Activated CD8-positive, alpha-beta T cell treated with anti-CD3 and anti-CD28 coated beads for 36 hours (primary cell): ENCODE data around the gene RRP36. TPM values are rescaled to one million over a fixed set of nuclear protein-coding genes. Genes with fewer than 3 reads are reported as not detected.
"Not testable (repeated sequence)": the region's sequence is repeated elsewhere in the genome, so short reads cannot be mapped to it uniquely, and the experiment has no call there.

Source experiments
- ATAC-seq: fragments of 200-7000 bp; cut with Tn5 transposase; one replicate; pipeline ENCODE4 v1.10.0; 2021; ENCODE audit warnings: mild to moderate bottlenecking, moderate library complexity
- CTCF ChIA-PET: fragments of 350-600 bp; sonication (Branson Sonifier 250); formaldehyde crosslinking; loops from one replicate; lab custom pipeline; 2021; ENCODE audit warnings: antibody characterized with exemption; lab: Charles Lee
- POLR2A ChIA-PET: fragments of 350-600 bp; sonication (Branson Sonifier 250); formaldehyde crosslinking; loops from one replicate; lab custom pipeline; 2021; ENCODE audit warnings: antibody characterized with exemption; lab: Charles Lee
- DNase-seq: peaks from one replicate; pipeline ENCODE4 v3.0.0-alpha.2; 2020
- H3K27ac Mint-ChIP-seq: one replicate; pipeline ENCODE4 v1.8.0; 2021; ENCODE audit warnings: mild to moderate bottlenecking, mixed read lengths
- H3K27me3 Mint-ChIP-seq: one replicate; pipeline ENCODE4 v1.8.0; 2021; ENCODE audit warnings: mixed read lengths
- H3K36me3 Mint-ChIP-seq: one replicate; pipeline ENCODE4 v1.8.0; 2021; ENCODE audit warnings: low read depth, mixed read lengths
- H3K4me1 Mint-ChIP-seq: one replicate; pipeline ENCODE4 v1.8.0; 2021; ENCODE audit warnings: low read depth, mixed read lengths
- H3K4me3 Mint-ChIP-seq: one replicate; pipeline ENCODE4 v1.8.0; 2021; ENCODE audit warnings: mild to moderate bottlenecking, moderate library complexity, mixed read lengths
- H3K9me3 Mint-ChIP-seq: one replicate; pipeline ENCODE4 v1.8.0; 2021; ENCODE audit warnings: mixed read lengths
- CTCF ChIP-seq: fragments of 200-600 bp; IDR thresholded peaks from one replicate; pipeline ENCODE4 v1.8.0; 2022; ENCODE audit warnings: antibody characterized with exemption, mild to moderate bottlenecking
- intact Hi-C: fragments of 100-400 bp; cut with micrococcal nuclease; formaldehyde crosslinking; loops from one replicate; pipeline ENCODE4 v1.10.0; 2022
- total RNA-seq, 2 experiments: library from RNA; stranded (reverse); gene quantifications; one replicate each; pipeline ENCODE4 v1.2.3, GENCODE V29; 2021

The RRP36 gene
- total RNA-seq, 2 experiments from 2014 or later = 47.9 to 48.0 TPM

GRCh38 chr6:43036712-43037111 lies 15.3 kb downstream of the RRP36 start:
- TF ChIP-seq CTCF = no peak
- H3K27ac Mint-ChIP-seq = no peak overlapping the region

GRCh38 chr6:43037197-43037596 lies 15.8 kb downstream of the RRP36 start:
- H3K27ac Mint-ChIP-seq = no peak overlapping the region
- ATAC-seq = no peak
- ChIA-PET POLR2A (no interaction called here), CTCF (no interaction called here)
- intact Hi-C loops = no loop called here
- no peak for DNase-seq
- peaks cover 22% of the 10 kb centered on the region for H3K36me3 Mint-ChIP-seq
- no peak overlapping the region for H3K4me3 Mint-ChIP-seq
- H3K4me1 Mint-ChIP-seq = peaks cover 4% of the 10 kb centered on the region
- TF ChIP-seq CTCF = no peak
- H3K27me3 Mint-ChIP-seq = no peaks in the 10 kb centered on the region
- no peaks in the 10 kb centered on the region for H3K9me3 Mint-ChIP-seq

More at GRCh38 chr6:43036712-43037111, 15.3 kb downstream of the RRP36 start:
- H3K4me1 Mint-ChIP-seq = peaks cover 4% of the 10 kb centered on the region
- DNase-seq (no peak), ATAC-seq (no peak)
- H3K9me3 Mint-ChIP-seq = no peaks in the 10 kb centered on the region
- ChIA-PET CTCF (interaction anchor here (1.0 kb wide), 1 partner anchor 107 kb away, joined by 4 read pairs; no protein-coding TSS in a partner anchor), POLR2A (no interaction called here)
- intact Hi-C loops = no loop called here
- peaks cover 24% of the 10 kb centered on the region for H3K36me3 Mint-ChIP-seq
- H3K27me3 Mint-ChIP-seq = no peaks in the 10 kb centered on the region
- no peak overlapping the region for H3K4me3 Mint-ChIP-seq

- Mint-ChIP-seq H3K4me3 (no peak overlapping the region), H3K9me3 (no peaks in the 10 kb centered on the region), H3K27me3 (no peaks in the 10 kb centered on the region), H3K36me3 (peaks cover 22% of the 10 kb centered on the region), H3K27ac (no peak overlapping the region), H3K4me1 (peaks cover 4% of the 10 kb centered on the region)
- CTCF ChIA-PET = no interaction called here
- no peak for TF ChIP-seq CTCF
- POLR2A ChIA-PET = interaction anchor here (0.6 kb wide), 1 partner anchor 776 kb away, joined by 3 read pairs; no protein-coding TSS in a partner anchor
- intact Hi-C loops = no loop called here
- no peak for DNase-seq
- ATAC-seq = no peak
Observed at GRCh38 chr6:43037706-43038105, 16.3 kb downstream of the RRP36 start.

- H3K36me3 Mint-ChIP-seq = peaks cover 19% of the 10 kb centered on the region
- H3K27me3 Mint-ChIP-seq = no peaks in the 10 kb centered on the region
- TF ChIP-seq CTCF = no peak
- DNase-seq (no peak), ATAC-seq (no peak)
- intact Hi-C loops = no loop called here
- ChIA-PET POLR2A (interaction anchor here (0.9 to 1.1 kb wide), 2 partner anchors 59 to 73 kb away, joined by 3 read pairs; no protein-coding TSS in a partner anchor), CTCF (interaction anchor here (1.1 to 1.6 kb wide), 2 partner anchors 9 to 105 kb away, joined by 3 to 6 read pairs; no protein-coding TSS in a partner anchor)
- H3K27ac Mint-ChIP-seq = no peak overlapping the region
- no peak overlapping the region for H3K4me3 Mint-ChIP-seq
- H3K9me3 Mint-ChIP-seq = no peaks in the 10 kb centered on the region
- no peaks in the 10 kb centered on the region for H3K4me1 Mint-ChIP-seq
Observed at GRCh38 chr6:43038727-43039126, 17.3 kb downstream of the RRP36 start.

GRCh38 chr6:43040542-43041257 lies 19.3 kb downstream of the RRP36 start:
- DNase-seq = no peak
- no peak for ATAC-seq
- ChIA-PET POLR2A (interaction anchor here (0.6 to 1.5 kb wide), 2 partner anchors 14 to 37 kb away, joined by 3 to 6 read pairs; partner anchors contain the start of gene CUL7), CTCF (interaction anchor here (1.6 kb wide), 1 partner anchor 103 kb away, joined by 6 read pairs; no protein-coding TSS in a partner anchor)
- no peak overlapping the region for H3K4me3 Mint-ChIP-seq
- H3K4me1 Mint-ChIP-seq = no peaks in the 10 kb centered on the region
- intact Hi-C loops = no loop called here
- TF ChIP-seq CTCF = no peak
- no peak overlapping the region for H3K27ac Mint-ChIP-seq
- peaks cover 14% of the 10 kb centered on the region for H3K36me3 Mint-ChIP-seq
- no peaks in the 10 kb centered on the region for H3K27me3 Mint-ChIP-seq
- no peaks in the 10 kb centered on the region for H3K9me3 Mint-ChIP-seq

GRCh38 chr6:43041475-43041874 lies 20.1 kb downstream of the RRP36 start:
- H3K27ac Mint-ChIP-seq, CTCF ChIA-PET, H3K9me3 Mint-ChIP-seq, H3K4me1 Mint-ChIP-seq, H3K4me3 Mint-ChIP-seq, DNase-seq, intact Hi-C loops, ATAC-seq, H3K27me3 Mint-ChIP-seq: not testable (repeated sequence)
- POLR2A ChIA-PET = interaction anchor here (1.5 kb wide), 2 partner anchors 10 to 13 kb away, joined by 5 to 6 read pairs; partner anchors contain the start of gene CUL7
- peaks cover 17% of the 10 kb centered on the region for H3K36me3 Mint-ChIP-seq
